Measurements from ENCODE around the gene ABCA1. TPM values are rescaled to one million over a fixed set of nuclear protein-coding genes. Genes with fewer than 3 reads are reported as not detected.
A peak's percentile ranks its signal among the peaks of the same experiment; 100 is the strongest.
"Not testable (repeated sequence)": the region's sequence is repeated elsewhere in the genome, so short reads cannot be mapped to it uniquely, and the experiment has no call there.

The ABCA1 gene
- total RNA-seq, 2 experiments from 2014 or later: 1.4 to 2.0 TPM

DNA sequence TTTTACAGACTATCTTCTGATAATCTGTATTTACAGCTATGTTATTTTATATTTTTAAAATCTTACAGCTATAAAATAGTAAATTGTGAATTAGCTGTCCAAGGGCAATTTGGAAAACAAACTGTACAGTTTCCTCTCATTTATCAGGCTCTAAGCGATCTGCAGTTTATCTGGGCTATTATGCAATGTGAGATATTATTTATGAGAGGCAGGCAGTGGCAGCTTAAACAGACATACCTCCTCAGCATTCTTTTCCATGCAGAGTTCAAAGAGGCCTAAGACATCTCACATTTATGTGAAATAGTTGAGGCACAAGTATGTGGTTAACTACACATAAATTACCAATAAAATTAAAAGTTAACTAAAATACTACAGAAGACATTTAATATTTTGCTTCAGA is 153.8 kb downstream of the ABCA1 start:
- Mint-ChIP-seq H3K27me3 (peaks cover 12% of the 10 kb centered on the region), H3K4me1 (no peaks in the 10 kb centered on the region), H3K36me3 (peaks cover 2% of the 10 kb centered on the region), H3K4me3 (no peak overlapping the region), H3K27ac (no peak overlapping the region), H3K9me3 (no peaks in the 10 kb centered on the region)
- POLR2A ChIA-PET: no interaction called here
- DNase-seq (no peak), ATAC-seq (ENCODE audit: low read depth) (no peak)

GRCh38 chr9:104772714-104773510 is 155.0 kb downstream of the ABCA1 start:
- no peak for ATAC-seq (ENCODE audit: low read depth)
- H3K27ac Mint-ChIP-seq: no peak overlapping the region
- no peak for DNase-seq
- H3K27me3 Mint-ChIP-seq: peaks cover 4% of the 10 kb centered on the region
- H3K4me1 Mint-ChIP-seq: no peaks in the 10 kb centered on the region
- H3K36me3 Mint-ChIP-seq: peaks cover 2% of the 10 kb centered on the region
- POLR2A ChIA-PET: no interaction called here
- no peak overlapping the region for H3K4me3 Mint-ChIP-seq
- H3K9me3 Mint-ChIP-seq: no peaks in the 10 kb centered on the region

DNA sequence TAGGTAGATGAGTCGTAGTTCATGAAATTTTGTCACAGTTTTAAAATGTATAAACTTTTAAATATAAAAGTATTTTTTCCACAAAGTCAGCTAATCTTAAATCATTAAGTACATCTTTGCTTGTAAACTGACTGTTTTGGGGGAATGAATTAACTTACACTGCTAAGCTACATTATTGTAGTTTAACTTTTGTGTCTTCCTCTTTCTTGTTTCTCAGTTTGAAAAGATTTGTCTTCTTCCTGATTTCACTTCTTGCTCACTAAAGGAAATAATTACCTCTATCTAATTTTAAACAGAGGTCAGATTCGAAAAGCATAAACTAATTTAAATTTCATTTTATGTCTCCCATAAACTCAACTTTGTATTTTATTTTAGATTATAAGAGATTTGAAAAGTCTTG is 158.3 kb downstream of the ABCA1 start:
- peaks cover 2% of the 10 kb centered on the region for H3K36me3 Mint-ChIP-seq
- POLR2A ChIA-PET: no interaction called here
- DNase-seq: no peak
- ATAC-seq (ENCODE audit: low read depth): no peak
- H3K27me3 Mint-ChIP-seq: peaks cover 2% of the 10 kb centered on the region
- H3K27ac Mint-ChIP-seq: no peak overlapping the region
- H3K9me3 Mint-ChIP-seq: no peaks in the 10 kb centered on the region
- no peaks in the 10 kb centered on the region for H3K4me1 Mint-ChIP-seq
- H3K4me3 Mint-ChIP-seq: no peak overlapping the region

- H3K36me3 Mint-ChIP-seq; H3K27me3 Mint-ChIP-seq; H3K4me3 Mint-ChIP-seq; H3K4me1 Mint-ChIP-seq; DNase-seq; H3K27ac Mint-ChIP-seq; ATAC-seq (ENCODE audit: low read depth); POLR2A ChIA-PET; H3K9me3 Mint-ChIP-seq: not testable (repeated sequence)
Measured at GRCh38 chr9:104769029-104769428, 158.9 kb downstream of the ABCA1 start.

DNA sequence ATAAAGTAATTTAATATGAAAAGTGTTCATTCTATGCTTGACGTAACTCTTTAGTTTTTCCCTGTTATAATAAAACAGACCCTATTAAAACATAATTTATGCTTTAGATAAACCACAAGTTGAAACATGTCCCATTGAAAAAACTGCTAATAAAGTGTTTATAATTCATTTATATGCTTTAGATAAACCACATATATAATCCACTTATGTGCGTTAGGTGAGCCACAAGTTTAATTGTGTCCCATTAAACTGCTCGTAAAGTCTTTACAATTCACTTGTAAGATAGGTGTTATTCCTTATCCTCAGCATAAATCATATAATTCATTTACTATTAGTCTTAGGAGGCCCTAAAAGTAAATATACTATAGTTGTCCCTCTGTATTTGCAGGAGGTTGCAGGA is 160.4 kb downstream of the ABCA1 start:
- POLR2A ChIA-PET: interaction anchor here (0.9 kb wide), 1 partner anchor 20 kb away, joined by 4 read pairs; the partner anchor contains the start of gene NIPSNAP3A
- Mint-ChIP-seq H3K9me3 (no peaks in the 10 kb centered on the region), H3K27ac (no peak overlapping the region), H3K4me3 (no peak overlapping the region), H3K27me3 (peaks cover 2% of the 10 kb centered on the region), H3K4me1 (peaks cover 7% of the 10 kb centered on the region), H3K36me3 (peaks cover 2% of the 10 kb centered on the region)
- ATAC-seq (ENCODE audit: low read depth) (no peak), DNase-seq (no peak)

GRCh38 chr9:104766025-104766424 is 161.9 kb downstream of the ABCA1 start:
- no peak for DNase-seq
- Mint-ChIP-seq H3K27ac (no peak overlapping the region), H3K4me1 (peaks cover 7% of the 10 kb centered on the region), H3K36me3 (no peaks in the 10 kb centered on the region), H3K27me3 (peaks cover 2% of the 10 kb centered on the region), H3K4me3 (no peak overlapping the region), H3K9me3 (no peaks in the 10 kb centered on the region)
- POLR2A ChIA-PET: no interaction called here
- no peak for ATAC-seq (ENCODE audit: low read depth)

- H3K4me3 Mint-ChIP-seq: peak overlapping the region; percentile 93
- H3K36me3 Mint-ChIP-seq: peaks cover 4% of the 10 kb centered on the region
- no peak for ATAC-seq (ENCODE audit: low read depth)
- H3K27ac Mint-ChIP-seq: no peak overlapping the region
- no peak for DNase-seq
- H3K4me1 Mint-ChIP-seq: peaks cover 7% of the 10 kb centered on the region
- no peaks in the 10 kb centered on the region for H3K9me3 Mint-ChIP-seq
- POLR2A ChIA-PET: interaction anchor here (1.2 kb wide), 1 partner anchor 17 kb away, joined by 3 read pairs; the partner anchor contains the start of gene NIPSNAP3A
- peaks cover 2% of the 10 kb centered on the region for H3K27me3 Mint-ChIP-seq
Measured at GRCh38 chr9:104765138-104765537, 162.8 kb downstream of the ABCA1 start.

GRCh38 chr9:104758974-104759373 is 169.0 kb downstream of the ABCA1 start:
- POLR2A ChIA-PET: interaction anchor here (1.8 kb wide), 1 partner anchor 11 kb away, joined by 5 read pairs; no protein-coding TSS in a partner anchor

GRCh38 chr9:104750185-104750767 is 177.7 kb downstream of the ABCA1 start:
- no peak overlapping the region for H3K27ac Mint-ChIP-seq
- ATAC-seq (ENCODE audit: low read depth) (no peak), DNase-seq (no peak)
- no peaks in the 10 kb centered on the region for H3K27me3 Mint-ChIP-seq
- POLR2A ChIA-PET: no interaction called here
- peaks cover 28% of the 10 kb centered on the region for H3K36me3 Mint-ChIP-seq
- peaks cover 17% of the 10 kb centered on the region for H3K4me1 Mint-ChIP-seq
- H3K4me3 Mint-ChIP-seq: no peak overlapping the region
- no peaks in the 10 kb centered on the region for H3K9me3 Mint-ChIP-seq

More at GRCh38 chr9:104758974-104759373, 169.0 kb downstream of the ABCA1 start:
- no peaks in the 10 kb centered on the region for H3K27me3 Mint-ChIP-seq
- H3K4me3 Mint-ChIP-seq: no peak overlapping the region
- peaks cover 11% of the 10 kb centered on the region for H3K36me3 Mint-ChIP-seq
- no peaks in the 10 kb centered on the region for H3K9me3 Mint-ChIP-seq
- DNase-seq: no peak
- H3K4me1 Mint-ChIP-seq: peaks cover 7% of the 10 kb centered on the region
- no peak for ATAC-seq (ENCODE audit: low read depth)
- H3K27ac Mint-ChIP-seq: no peak overlapping the region

DNA sequence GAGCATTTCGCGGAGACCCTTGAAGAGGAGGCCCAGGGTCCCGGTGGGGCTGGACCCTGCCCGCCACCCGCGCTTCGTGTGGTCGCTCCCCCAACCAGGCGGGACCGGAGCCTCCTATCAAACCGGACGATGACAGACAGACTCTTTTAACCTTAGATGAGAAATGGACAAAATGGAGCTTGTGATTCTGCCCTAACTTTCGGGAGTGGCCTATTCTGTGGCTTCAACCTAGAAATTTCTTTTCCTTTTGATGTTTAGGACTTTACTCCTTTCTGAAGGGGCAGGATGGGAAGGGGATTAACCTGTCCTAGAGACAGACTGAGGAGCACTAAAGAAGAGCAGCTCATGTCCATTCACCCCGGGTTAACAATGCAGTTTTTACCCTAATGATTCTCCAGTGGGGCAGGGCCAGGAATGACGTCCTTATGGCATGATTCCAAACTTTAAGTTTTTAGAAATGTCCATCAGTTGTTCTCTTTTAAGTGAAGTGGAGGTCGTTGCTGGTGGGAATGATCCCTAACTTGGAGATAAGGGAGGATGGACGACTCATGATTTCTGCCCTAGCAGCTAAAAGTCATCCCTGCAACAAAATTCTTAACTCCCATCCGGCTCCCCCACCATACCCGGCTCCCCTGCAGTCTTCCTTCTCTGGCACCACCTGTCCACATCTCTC is 179.5 kb downstream of the ABCA1 start:
- DNase-seq (no peak), ATAC-seq (ENCODE audit: low read depth) (no peak)
- H3K9me3 Mint-ChIP-seq: no peaks in the 10 kb centered on the region
- POLR2A ChIA-PET: interaction anchor here (0.9 to 2.6 kb wide), 6 partner anchors 10 to 655 kb away, joined by 3 to 28 read pairs (median 6); partner anchors contain the start of genes NIPSNAP3B, SLC44A1 and SMC2
- H3K27me3 Mint-ChIP-seq: no peaks in the 10 kb centered on the region
- H3K27ac Mint-ChIP-seq: peak overlapping the region; percentile 99
- H3K4me3 Mint-ChIP-seq: peak overlapping the region; percentile 93
- peaks cover 20% of the 10 kb centered on the region for H3K36me3 Mint-ChIP-seq
- peaks cover 17% of the 10 kb centered on the region for H3K4me1 Mint-ChIP-seq

DNA sequence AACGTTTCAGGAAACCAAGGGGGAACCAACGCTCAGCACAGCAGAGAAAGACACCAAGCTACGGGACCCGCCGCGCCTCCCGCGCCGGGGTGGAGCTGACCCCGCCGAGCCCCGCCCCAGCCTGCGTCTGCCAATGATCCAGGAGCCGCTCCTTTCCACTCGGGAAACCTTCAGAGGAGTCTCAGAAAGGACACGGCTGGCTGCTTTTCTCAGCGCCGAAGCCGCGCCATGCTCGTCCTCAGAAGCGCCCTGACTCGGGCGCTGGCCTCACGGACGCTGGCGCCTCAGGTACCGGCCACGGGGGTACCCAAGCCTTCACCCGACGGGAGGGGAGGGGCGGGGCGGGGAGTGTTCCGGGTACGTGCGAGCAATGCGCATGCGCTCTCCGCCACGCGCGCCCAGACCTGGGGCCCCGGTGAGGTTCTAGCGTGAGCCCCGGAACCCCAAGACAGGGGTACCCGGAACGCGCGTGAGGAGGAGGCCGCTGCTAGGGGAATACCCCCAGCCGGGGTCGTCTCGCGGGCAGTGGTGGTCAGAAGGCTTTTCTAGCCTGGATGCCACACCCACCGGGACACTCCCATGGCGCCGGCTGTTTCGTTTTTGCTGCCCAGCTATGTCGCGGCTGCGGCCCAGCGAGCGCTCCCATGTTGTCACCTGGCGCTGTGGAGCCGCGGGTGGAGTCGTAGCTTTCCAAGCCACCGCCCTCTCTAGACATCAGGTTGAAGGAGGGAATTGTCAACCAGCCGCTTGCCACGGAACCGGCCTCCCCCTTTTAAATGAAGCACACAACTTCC is 180.2 kb downstream of the ABCA1 start, which contains the start of gene NIPSNAP3A:
TSS of gene NIPSNAP3A (plus strand) at position 119 of the 794 bp plus-strand sequence. CDS start at position 229, 110 bp downstream.
- DNase-seq (peak; percentile 92), ATAC-seq (ENCODE audit: low read depth) (peak; percentile 92)
- Mint-ChIP-seq H3K4me1 (peaks cover 17% of the 10 kb centered on the region), H3K27ac (peak within 1 kb of the TSS; percentile 99), H3K36me3 (peaks cover 18% of the 10 kb centered on the region), H3K9me3 (no peaks in the 10 kb centered on the region), H3K27me3 (no peaks in the 10 kb centered on the region), H3K4me3 (peak within 1 kb of the TSS; percentile 93)
- POLR2A ChIA-PET: interaction anchor here (0.6 to 2.6 kb wide), 8 partner anchors 11 to 654 kb away, joined by 3 to 28 read pairs (median 4); partner anchors contain the start of genes NIPSNAP3B, SLC44A1 and SMC2

GRCh38 chr9:104747245-104747564 is 180.8 kb downstream of the ABCA1 start:
- POLR2A ChIA-PET: interaction anchor here (0.6 to 2.6 kb wide), 7 partner anchors 13 to 653 kb away, joined by 3 to 28 read pairs (median 4); partner anchors contain the start of genes NIPSNAP3B, SLC44A1 and SMC2
- Mint-ChIP-seq H3K4me1 (peaks cover 17% of the 10 kb centered on the region), H3K27ac (peak overlapping the region; percentile 99), H3K36me3 (peaks cover 16% of the 10 kb centered on the region), H3K9me3 (no peaks in the 10 kb centered on the region), H3K27me3 (no peaks in the 10 kb centered on the region), H3K4me3 (peak overlapping the region; percentile 93)
- DNase-seq: no peak
- ATAC-seq (ENCODE audit: low read depth): no peak
